Endothelial cell (in vitro differentiated cells): ENCODE data around the gene FANCC. TPM values are rescaled to one million over a fixed set of nuclear protein-coding genes. Genes with fewer than 3 reads are reported as not detected.
A peak's percentile ranks its signal among the peaks of the same experiment; 100 is the strongest.

Experiments used
- DNase-seq: peaks from one replicate; pipeline ENCODE4 v3.0.0; 2021; ENCODE audit warnings: low spot score
- H3K27ac Mint-ChIP-seq: one replicate; pipeline ENCODE4 v1.8.0; 2021; ENCODE audit warnings: mixed read lengths, inconsistent platforms; ENCODE audit not compliant: unreplicated experiment
- H3K27me3 Mint-ChIP-seq: one replicate; pipeline ENCODE4 v1.8.0; 2021; ENCODE audit warnings: mild to moderate bottlenecking, moderate library complexity, mixed read lengths, inconsistent platforms; ENCODE audit not compliant: unreplicated experiment
- H3K36me3 Mint-ChIP-seq: one replicate; pipeline ENCODE4 v1.8.0; 2021; ENCODE audit warnings: mild to moderate bottlenecking, low read depth, mixed read lengths, inconsistent platforms; ENCODE audit not compliant: unreplicated experiment
- H3K4me1 Mint-ChIP-seq: one replicate; pipeline ENCODE4 v1.8.0; 2021; ENCODE audit warnings: mild to moderate bottlenecking, mixed read lengths, inconsistent platforms; ENCODE audit not compliant: unreplicated experiment
- H3K4me3 Mint-ChIP-seq: one replicate; pipeline ENCODE4 v1.8.0; 2021; ENCODE audit warnings: mild to moderate bottlenecking, mixed read lengths, inconsistent platforms; ENCODE audit not compliant: unreplicated experiment
- H3K9me3 Mint-ChIP-seq: one replicate; pipeline ENCODE4 v1.8.0; 2021; ENCODE audit warnings: mixed read lengths, inconsistent platforms; ENCODE audit not compliant: unreplicated experiment
- total RNA-seq: library from RNA; stranded (reverse); fragmentation: NEBNext Ultra II Directional; extraction: Animal tissue kit (Norgen Biotek cat#: 25700); gene quantifications from one replicate; pipeline ENCODE4 v1.2.1, GENCODE V29; 2021; ENCODE audit not compliant: unreplicated experiment
- TF ChIP-seq, protein P1 (sequence below): fragments of 200-600 bp; sonication (generic); IDR thresholded peaks from one replicate; pipeline ENCODE4 v1.5.0; 2021; ENCODE audit warnings: antibody characterized with exemption; ENCODE audit not compliant: unreplicated experiment

Gene FANCC
- total RNA-seq, 1 donor from 2014 or later = 16.7 TPM

DNA sequence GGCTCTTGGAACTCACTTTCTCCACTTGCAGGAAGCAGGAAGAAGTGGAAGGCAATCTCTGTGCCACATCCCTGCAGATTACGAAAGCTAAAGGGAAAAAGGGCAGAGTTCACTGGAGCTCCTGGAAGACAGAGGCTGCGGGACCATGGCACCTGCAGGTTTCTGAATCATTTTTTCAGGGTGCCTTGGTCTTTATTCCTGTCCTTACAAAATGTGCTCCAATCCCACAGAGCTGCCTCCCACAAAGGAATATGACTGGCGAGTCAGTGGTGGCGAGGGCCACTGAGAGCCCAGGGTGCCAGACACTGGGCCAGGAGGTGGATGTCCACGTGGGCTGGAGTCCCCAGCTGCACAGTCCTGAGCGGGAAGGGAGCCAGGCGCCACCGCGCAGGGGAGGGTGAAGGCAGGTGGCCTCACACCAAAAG lies 183.0 kb downstream of the FANCC start:
- Mint-ChIP-seq H3K27ac (no peak overlapping the region), H3K4me1 (peaks cover 16% of the 10 kb centered on the region), H3K9me3 (no peaks in the 10 kb centered on the region), H3K4me3 (no peak overlapping the region), H3K36me3 (peaks cover 5% of the 10 kb centered on the region), H3K27me3 (no peaks in the 10 kb centered on the region)
- DNase-seq = no peak
- TF ChIP-seq, protein P1, sequence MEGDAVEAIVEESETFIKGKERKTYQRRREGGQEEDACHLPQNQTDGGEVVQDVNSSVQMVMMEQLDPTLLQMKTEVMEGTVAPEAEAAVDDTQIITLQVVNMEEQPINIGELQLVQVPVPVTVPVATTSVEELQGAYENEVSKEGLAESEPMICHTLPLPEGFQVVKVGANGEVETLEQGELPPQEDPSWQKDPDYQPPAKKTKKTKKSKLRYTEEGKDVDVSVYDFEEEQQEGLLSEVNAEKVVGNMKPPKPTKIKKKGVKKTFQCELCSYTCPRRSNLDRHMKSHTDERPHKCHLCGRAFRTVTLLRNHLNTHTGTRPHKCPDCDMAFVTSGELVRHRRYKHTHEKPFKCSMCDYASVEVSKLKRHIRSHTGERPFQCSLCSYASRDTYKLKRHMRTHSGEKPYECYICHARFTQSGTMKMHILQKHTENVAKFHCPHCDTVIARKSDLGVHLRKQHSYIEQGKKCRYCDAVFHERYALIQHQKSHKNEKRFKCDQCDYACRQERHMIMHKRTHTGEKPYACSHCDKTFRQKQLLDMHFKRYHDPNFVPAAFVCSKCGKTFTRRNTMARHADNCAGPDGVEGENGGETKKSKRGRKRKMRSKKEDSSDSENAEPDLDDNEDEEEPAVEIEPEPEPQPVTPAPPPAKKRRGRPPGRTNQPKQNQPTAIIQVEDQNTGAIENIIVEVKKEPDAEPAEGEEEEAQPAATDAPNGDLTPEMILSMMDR = no peak

DNA sequence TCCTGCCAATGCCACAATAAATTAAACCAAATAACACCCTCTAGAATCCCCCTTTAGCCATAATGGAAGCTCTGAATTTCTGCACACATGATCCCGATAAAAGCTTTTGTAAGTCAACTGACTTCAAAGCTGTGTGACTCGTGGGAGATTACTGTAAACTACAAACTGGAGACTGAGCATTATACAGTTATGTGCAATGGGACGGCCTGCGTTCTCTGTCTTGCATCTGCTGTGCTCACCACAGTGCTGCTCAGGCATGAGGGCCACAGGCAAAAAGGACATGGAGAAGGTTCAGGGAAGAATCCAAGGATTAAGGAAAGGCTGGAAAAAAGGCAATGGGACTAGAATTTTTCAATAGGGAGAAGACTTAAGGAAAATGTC lies 184.2 kb downstream of the FANCC start:
- H3K4me3 Mint-ChIP-seq = no peak overlapping the region
- H3K27ac Mint-ChIP-seq = no peak overlapping the region
- DNase-seq = no peak
- no peaks in the 10 kb centered on the region for H3K27me3 Mint-ChIP-seq
- peaks cover 5% of the 10 kb centered on the region for H3K36me3 Mint-ChIP-seq
- no peaks in the 10 kb centered on the region for H3K9me3 Mint-ChIP-seq
- H3K4me1 Mint-ChIP-seq = peaks cover 16% of the 10 kb centered on the region
- TF ChIP-seq, protein P1 = no peak

DNA sequence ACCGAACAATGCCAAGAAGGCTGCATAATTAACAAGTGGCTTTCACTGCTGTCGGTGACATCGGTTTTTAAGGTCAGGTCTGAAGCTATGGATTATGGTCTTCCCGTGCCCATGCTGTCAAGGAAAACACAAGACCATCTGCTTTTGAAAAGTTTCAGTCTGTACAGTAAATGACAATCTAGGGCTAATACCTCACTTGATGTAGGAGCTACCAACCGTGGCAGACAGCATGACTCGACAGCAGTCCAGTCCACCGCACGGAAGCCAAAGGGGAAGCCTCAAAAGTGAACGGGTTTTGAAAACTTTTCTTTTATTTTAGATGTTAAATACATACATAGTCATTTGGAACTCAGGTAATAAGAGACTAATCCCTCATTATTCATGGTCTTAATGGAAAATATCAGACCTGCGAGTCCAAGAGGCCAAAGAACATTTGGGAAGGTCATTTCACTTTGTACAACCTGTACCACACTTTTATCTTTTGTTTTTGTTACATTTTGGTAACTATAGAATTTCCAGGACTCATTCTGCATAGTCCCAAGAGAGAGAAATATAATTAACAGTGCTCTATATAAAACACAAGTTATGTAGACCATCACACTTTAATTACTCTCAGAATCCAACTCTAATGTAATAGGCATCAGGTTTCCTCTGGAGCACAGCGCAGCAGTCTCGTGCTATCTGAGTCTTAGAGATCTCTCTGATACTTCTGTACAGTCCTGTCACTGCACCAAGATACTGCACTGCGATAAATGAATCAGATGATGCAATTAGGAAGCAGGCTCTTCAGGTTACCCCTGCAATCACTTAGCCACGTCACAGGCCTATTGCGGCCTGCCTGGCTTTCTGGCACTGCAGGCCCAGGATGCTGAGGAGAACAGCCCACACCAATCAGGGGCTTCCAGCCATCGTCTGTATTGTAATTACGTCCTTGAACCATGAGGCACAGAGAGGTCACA lies 184.9 kb downstream of the FANCC start:
- DNase-seq = no peak
- peaks cover 16% of the 10 kb centered on the region for H3K4me1 Mint-ChIP-seq
- TF ChIP-seq, protein P1 = no peak
- peaks cover 4% of the 10 kb centered on the region for H3K36me3 Mint-ChIP-seq
- no peak overlapping the region for H3K4me3 Mint-ChIP-seq
- H3K9me3 Mint-ChIP-seq = no peaks in the 10 kb centered on the region
- no peak overlapping the region for H3K27ac Mint-ChIP-seq
- H3K27me3 Mint-ChIP-seq = no peaks in the 10 kb centered on the region

DNA sequence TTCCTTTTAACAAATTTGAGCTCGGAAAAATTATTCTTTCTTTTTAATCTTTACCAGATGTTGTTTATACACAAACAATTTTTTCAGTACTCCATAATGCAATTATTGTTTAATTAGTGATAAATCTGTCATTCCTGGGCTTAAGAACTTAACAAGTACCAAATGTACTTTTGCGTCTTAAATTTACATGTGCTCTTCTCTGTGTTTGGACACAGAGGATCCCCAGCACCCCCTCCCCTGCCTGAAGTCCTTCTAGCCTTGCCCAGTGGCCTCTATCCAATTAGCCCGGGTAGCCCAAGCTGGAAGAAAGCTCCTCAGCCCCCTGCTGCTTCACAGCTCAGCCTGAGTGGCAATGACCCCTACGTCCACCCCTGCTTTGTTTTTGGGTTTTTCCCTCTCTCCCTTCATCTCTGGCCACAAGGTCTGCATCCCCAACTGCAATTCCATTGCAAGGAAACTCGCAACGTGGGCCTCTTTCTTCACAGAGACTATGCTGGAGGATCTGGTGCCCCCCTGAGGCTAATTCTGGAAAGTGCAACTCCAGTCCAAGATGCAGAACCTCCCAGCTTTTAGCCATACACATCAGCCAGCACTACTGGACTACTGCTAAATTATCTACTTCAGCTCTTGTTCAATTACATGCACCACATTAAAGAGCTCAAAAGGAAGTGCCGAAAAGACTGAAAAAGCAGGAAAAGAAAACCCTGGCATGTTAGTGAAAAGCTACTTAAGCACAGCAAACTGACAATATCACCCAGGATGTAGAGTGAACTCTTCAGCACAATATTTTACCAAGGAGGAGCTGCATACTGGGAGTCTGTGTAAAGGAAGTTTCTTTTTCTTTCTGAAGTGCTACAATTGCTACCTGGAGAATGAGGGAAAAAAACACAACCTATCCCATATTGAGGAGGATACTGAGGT lies 186.2 kb downstream of the FANCC start:
- TF ChIP-seq, protein P1 = peak; percentile 81
- peaks cover 2% of the 10 kb centered on the region for H3K27me3 Mint-ChIP-seq
- peaks cover 16% of the 10 kb centered on the region for H3K4me1 Mint-ChIP-seq
- H3K27ac Mint-ChIP-seq = no peak overlapping the region
- H3K4me3 Mint-ChIP-seq = no peak overlapping the region
- H3K9me3 Mint-ChIP-seq = no peaks in the 10 kb centered on the region
- H3K36me3 Mint-ChIP-seq = no peaks in the 10 kb centered on the region
- peak; percentile 79 for DNase-seq
